NCI-H146 treated with DMSO at 0.1 percent for 48 hours (cell line): ENCODE data around the gene RCN1.
A peak's percentile ranks its signal among the peaks of the same experiment; 100 is the strongest.

Experiments
- DNase-seq: peaks from one replicate; lab custom pipeline; 2025; ENCODE audit not compliant: unreplicated experiment; lab: John Stamatoyannopoulos, UW

RCN1 gene

DNA sequence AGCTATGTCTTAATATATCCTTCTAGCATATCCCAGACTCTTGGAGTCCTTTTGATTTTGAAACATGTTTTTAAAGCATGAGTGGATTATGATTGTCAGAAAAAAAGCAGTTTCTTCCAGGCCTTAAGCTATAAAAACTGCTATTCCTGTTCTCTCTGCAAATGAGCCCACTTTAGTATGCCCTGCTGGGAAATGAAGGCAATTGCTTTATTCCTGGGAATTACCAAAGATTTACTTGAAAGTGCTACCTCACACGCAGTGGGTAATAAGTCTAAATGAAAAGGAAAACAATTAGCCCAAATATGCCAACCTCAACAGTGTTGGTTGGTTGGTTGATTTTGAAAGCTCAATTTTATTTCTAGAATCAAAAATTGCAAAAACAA lies 17.2 kb upstream of the RCN1 start:
- no peak for DNase-seq

GRCh38 chr11:32079553-32079952 lies 11.3 kb upstream of the RCN1 start:
- DNase-seq: no peak

- DNase-seq: no peak
Observed at GRCh38 chr11:32080361-32080980, 10.4 kb upstream of the RCN1 start.

DNA sequence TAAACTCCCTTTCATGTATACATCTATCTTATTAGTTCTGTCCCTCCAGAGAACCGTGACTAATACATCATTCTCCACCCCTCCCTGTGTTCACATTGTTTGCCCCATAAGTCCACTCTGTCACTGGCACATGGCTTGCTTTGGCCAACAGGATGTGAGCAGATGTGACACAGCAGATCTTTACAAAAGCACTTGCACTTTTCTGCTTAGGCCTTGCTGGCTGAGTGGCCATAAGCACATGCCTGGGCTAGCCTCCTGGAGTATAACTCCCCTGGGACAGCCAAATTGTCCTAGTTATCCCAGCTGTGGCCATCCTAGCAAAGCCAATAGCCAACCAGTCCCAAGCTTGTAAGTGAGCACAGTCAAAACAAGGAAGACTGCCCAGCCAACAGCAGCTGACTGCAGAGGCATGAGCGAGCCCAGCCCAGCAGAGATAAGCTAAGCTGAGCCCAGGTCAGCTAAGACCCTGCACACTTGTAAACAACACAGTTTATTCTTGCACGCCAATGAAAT lies 9.7 kb upstream of the RCN1 start:
- DNase-seq: no peak

DNA sequence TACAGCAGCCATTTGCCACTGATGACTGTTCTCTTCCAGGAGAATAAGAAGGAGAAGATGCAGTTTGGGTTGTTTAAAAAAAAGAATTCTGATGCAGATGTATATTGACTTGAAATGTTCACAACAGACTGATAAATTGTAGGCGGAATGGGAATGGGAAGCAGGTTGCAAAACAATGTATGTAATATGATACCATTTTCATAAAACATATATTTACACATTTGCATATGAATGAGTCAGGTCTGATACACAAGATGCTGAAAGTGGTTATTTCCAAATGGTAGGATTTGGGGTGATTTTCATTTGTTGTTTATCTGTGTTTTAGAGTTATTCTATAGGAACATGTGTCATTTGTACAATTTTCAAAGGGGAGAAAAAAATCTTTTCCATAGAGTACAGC lies 9.0 kb upstream of the RCN1 start:
- no peak for DNase-seq

GRCh38 chr11:32082346-32082986 lies 8.4 kb upstream of the RCN1 start:
- no peak for DNase-seq

DNA sequence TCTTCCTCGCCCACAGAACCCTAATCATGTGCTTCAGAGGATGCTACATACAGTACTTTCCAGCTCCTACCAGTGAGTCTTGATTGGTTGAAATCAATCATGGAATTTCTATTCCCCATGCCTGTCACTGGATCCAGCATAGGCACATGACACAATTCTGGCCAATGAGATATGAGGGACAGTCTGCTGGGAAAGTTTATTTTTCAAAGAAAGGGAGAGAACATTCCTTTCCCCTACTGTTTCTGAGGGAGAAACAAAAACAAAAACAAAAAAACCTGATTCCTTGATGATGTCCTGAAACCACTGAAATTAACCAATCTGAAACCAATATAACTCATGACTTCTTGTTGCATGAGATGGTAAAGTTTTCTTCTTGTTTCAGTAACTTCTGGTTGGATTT lies 3.3 kb upstream of the RCN1 start:
- no peak for DNase-seq

GRCh38 chr11:32088117-32088941 lies 2.5 kb upstream of the RCN1 start:
- DNase-seq: no peak

DNA sequence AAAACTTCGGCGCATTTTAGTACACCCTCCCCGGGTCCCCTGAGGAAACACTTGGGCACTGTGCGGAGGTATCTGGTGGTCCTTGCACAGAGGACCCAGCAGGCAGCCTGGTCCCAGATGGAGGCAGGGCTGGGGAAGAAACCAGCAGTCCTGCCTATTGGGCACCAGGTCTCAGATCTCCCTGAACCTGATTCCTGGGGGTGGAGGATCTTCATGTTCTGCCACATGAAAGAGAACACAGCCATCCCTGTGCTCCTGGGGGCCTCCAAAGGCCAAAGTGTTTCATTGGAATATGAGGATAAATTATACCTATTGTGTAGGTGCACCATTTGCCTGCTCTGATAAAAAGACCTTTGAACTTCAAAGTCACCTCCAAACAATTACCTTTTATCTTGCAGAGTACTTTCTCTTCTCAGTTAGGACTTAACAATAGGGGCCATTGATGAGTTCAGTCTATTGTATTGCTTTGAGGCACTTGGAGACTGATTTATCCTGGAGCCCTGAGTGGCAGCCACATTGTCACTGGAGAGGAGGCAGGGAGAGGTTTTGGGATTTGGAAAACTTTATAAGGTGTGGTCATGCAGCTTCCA lies 1.8 kb downstream of the RCN1 start:
- no peak for DNase-seq

DNA sequence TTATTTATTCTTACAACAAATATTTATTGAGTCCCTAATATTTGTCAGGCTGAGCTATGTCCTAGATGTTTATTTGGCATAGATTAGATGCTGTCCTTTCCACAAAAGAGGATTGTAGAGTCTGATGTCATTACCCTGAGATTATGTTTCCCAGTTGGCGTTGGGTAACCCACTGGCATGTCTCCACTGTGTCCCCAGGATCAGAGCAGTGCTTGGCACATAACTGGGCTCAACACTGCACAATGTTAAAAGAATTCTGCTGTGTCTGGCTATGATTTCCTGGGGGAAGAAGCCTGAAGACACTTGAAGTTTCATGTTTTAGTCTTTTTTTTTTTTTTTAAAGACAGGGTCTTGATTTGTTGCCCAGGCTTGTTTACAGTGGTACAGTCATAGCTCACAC lies 4.0 kb downstream of the RCN1 start:
- DNase-seq: no peak

DNA sequence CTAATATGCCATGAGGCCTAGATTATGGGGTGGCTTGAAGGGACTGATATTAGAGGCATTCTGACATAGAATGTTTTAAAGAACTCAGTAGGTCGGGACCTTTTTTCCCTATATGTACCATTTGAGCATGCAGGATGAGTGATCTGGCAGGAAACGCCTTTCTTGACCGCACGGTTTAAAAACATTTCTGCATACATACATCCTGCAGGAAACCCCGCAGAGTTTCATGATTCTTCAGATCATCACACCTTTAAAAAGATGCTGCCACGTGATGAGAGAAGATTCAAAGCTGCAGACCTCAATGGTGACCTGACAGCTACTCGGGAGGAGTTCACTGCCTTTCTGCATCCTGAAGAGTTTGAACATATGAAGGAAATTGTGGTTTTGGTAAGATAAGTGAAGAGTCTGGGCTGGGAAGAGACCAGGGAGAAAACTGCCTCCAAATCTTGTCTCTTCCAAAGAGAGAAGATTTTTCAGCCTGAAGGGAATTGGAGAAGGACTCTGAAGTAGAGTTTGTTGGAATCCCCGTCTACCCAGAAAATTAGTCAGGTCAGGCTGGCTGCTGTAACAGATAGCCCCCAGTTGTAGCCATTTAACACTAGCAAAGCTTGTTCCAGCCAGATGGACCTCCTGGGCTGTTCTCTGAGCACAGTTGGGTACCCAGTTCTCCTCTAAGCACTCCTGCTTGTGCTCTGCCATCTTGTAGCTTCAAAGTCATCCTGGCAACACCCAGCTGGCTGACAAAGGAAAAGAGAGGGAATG lies 7.4 kb downstream of the RCN1 start:
- DNase-seq: no peak

DNA sequence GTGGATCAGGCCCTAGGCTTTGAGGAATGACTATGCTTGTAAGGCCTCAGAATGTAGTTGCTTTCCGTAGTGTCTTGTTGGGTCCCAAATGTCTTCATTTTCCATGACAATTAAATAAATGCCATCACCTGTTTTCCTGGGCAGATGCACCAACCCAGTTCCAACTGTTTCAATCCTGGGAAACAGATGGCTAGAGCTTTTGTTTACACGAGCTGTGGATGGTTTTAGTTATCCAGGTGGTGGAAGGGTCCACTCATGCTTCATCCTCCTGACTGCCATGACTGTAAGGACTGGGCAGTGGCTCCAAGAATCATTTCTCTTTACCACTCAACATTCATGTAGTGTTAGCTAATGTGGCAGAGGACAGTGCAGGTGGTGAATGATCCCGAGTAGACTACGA lies 8.6 kb downstream of the RCN1 start:
- DNase-seq: no peak

- DNase-seq: no peak
Observed at GRCh38 chr11:32100495-32100894, 9.6 kb downstream of the RCN1 start.

DNA sequence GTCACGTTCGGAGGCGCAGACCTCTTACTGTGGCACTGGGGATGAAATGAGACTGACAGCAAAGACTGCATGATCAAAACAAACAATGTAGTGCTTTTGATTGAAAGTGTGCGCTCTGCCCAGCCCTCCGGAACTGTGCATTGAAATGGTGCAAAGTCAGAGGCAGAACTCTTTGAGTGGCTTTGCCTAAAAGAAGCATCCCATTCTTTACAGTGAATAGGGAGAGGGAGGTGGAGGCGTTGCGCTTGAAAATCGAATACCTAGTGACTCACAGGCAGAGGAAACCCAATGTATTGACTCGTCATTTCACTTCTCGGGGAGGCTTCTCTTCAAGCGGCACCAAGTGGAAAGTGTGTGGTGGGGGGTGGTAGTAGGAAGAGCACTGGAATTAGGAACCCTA lies 10.9 kb downstream of the RCN1 start:
- no peak for DNase-seq

DNA sequence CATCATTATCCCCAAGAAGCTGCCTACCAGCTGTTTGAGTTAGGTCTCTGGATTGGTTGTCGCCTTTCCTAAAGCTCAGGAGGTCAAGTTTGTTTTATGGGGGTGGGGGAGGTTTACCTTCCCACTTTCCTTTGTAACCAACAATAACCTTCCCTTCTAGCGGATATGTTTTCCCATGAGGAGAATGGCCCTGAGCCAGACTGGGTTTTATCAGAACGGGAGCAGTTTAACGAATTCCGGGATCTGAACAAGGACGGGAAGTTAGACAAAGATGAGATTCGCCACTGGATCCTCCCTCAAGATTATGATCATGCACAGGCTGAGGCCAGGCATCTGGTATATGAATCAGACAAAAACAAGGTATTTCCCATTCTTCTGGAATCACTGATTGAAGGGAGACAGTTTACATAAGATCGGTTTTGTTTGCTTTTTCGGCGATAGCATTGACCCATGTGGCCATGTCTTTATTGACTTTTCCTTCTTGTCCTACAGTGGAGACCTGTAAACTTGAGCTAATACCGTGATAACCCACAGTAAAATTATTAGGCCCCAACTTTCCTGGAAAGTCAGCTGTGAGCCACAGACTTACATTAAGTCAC lies 12.3 kb downstream of the RCN1 start:
- peak; percentile 21 for DNase-seq

- no peak for DNase-seq
Observed at GRCh38 chr11:32103941-32104340, 13.1 kb downstream of the RCN1 start.

- DNase-seq: no peak
Observed at GRCh38 chr11:32105871-32106560, 15.1 kb downstream of the RCN1 start.

DNA sequence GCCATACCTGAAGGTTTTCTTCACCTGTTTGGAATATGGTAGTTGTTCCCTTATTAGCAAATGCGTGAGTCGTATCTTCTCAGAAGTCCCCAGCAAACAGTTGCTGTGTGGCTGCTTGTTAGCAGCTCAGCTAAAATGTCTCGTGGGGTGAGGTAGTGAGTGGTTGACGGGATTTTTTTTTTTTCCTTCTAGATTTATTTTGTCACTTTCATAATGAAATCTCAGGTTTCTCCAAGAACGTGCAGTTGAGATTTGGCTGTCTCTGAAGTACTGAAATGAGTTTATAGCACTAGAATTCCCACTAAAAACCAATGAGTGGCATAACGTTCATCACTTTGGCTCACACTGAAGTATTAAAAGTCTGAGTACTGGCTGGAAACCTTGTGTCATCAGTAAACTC lies 16.8 kb downstream of the RCN1 start:
- DNase-seq: no peak

DNA sequence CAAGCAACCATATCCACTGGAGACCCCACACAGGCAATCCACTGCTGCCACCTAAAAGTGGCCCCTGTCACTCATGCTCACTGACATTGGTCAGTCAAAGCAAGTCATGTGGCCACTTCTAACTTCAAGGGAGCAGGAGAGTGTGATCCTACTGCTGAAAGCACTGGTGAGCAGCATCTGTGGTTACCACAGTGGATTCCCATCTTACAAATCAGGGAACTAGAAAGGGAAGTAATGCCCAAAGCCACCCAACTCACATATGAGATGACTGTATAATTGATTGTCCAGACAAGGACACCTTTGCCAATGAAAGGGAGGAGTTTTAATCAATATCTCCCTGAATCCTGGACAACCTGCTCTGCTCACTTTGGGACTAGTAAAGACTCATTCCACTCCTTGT lies 17.7 kb downstream of the RCN1 start:
- DNase-seq: no peak

- DNase-seq: no peak
Observed at GRCh38 chr11:32109138-32109537, 18.3 kb downstream of the RCN1 start.
